Vagina (tissue), 2 donors: ENCODE results near the gene CHTF8. TPM values are rescaled to one million over a fixed set of nuclear protein-coding genes. Genes with fewer than 3 reads are reported as not detected.

Experiments used
- DNase-seq, 2 donors: peaks; one replicate each; pipeline ENCODE4 v3.0.0-alpha.2; 2017; ENCODE audit errors: extremely low spot score in 2 of 2
- H3K27ac ChIP-seq: fragments of 200-600 bp; sonication (generic); one replicate; pipeline ENCODE4 v1.5.1; 2019
- H3K27me3 ChIP-seq: fragments of 200-600 bp; sonication (generic); one replicate; pipeline ENCODE4 v1.5.1; 2019
- H3K36me3 ChIP-seq, 2 donors: fragments of 200-600 bp; sonication (generic); one replicate each; pipeline ENCODE4 v1.5.1; 2017 to 2019
- H3K4me1 ChIP-seq: fragments of 200-600 bp; sonication (generic); one replicate; pipeline ENCODE4 v1.5.1; 2019
- H3K4me3 ChIP-seq, 2 donors: fragments of 200-600 bp; sonication (generic); 1 replicate in 1 of 2; 2 replicates in 1 of 2; pipeline ENCODE4 v1.5.1; 2016 to 2019
- H3K9me3 ChIP-seq: fragments of 200-600 bp; sonication (generic); one replicate; pipeline ENCODE4 v1.5.1; 2019
- CTCF ChIP-seq, 3 experiments: fragments of 450-650 bp in 2 of 3; fragments of 200-600 bp in 1 of 3; sonication (generic) in 1 of 3; IDR thresholded peaks; one replicate each; pipeline ENCODE4 v1.5.1; 2017 to 2019; ENCODE audit warnings: antibody characterized with exemption in 3 of 3, mild to moderate bottlenecking in 2 of 3, moderate library complexity in 2 of 3
- POLR2A ChIP-seq, 2 donors: fragments of 450-650 bp; IDR thresholded peaks; one replicate each; pipeline ENCODE4 v1.6.1; 2017; ENCODE audit warnings: antibody characterized with exemption in 2 of 2, mild to moderate bottlenecking in 2 of 2, moderate library complexity in 2 of 2
- POLR2AphosphoS5 ChIP-seq, 2 donors: sonication (generic); formaldehyde crosslinking; IDR thresholded peaks; one replicate each; pipeline ENCODE4 v1.9.0; 2017; ENCODE audit warnings: antibody characterized with exemption in 2 of 2, mild to moderate bottlenecking in 2 of 2, low read depth in 1 of 2; ENCODE audit not compliant: insufficient read depth in 1 of 2
- intact Hi-C: fragments of 100-400 bp; cut with DNase I; formaldehyde crosslinking; loops from one replicate; pipeline ENCODE4 v1.15.1; 2023
- total RNA-seq: library from RNA; depleted of rRNA; stranded (reverse); fragments of >200 nt; gene quantifications from one replicate; pipeline ENCODE4 v1.2.3, GENCODE V29; 2016

The CHTF8 gene
- total RNA-seq, 1 donor from 2014 or later: 59.4 TPM

GRCh38 chr16:69079697-69080096, 52.7 kb downstream of the CHTF8 start:
- H3K9me3 ChIP-seq: no peaks in the 10 kb centered on the region
- no peaks in the 10 kb centered on the region for H3K4me1 ChIP-seq
- no peak for DNase-seq

GRCh38 chr16:69078073-69078472, 54.3 kb downstream of the CHTF8 start:
- intact Hi-C loops: no loop called here
- no peaks in the 10 kb centered on the region for H3K9me3 ChIP-seq

More at GRCh38 chr16:69079697-69080096, 52.7 kb downstream of the CHTF8 start:
- Histone ChIP-seq H3K36me3 (no peaks in the 10 kb centered on the region), H3K4me3 (no peak overlapping the region), H3K27me3 (no peaks in the 10 kb centered on the region), H3K27ac (no peak overlapping the region)
- intact Hi-C loops: no loop called here
- TF ChIP-seq POLR2A (IDR thresholded peaks at IDR 0.05) (no peak), POLR2AphosphoS5 (IDR thresholded peaks at IDR 0.05; ENCODE audit: insufficient read depth in 1 of 2, low read depth in 1 of 2) (no peak), CTCF (IDR thresholded peaks at IDR 0.05) (no peak)

GRCh38 chr16:69077251-69077650, 55.1 kb downstream of the CHTF8 start:
- no peak overlapping the region for H3K27ac ChIP-seq
- no peak for DNase-seq
- H3K4me3 ChIP-seq: no peak overlapping the region
- no peaks in the 10 kb centered on the region for H3K36me3 ChIP-seq
- intact Hi-C loops: no loop called here
- H3K9me3 ChIP-seq: no peaks in the 10 kb centered on the region
- no peaks in the 10 kb centered on the region for H3K4me1 ChIP-seq
- no peaks in the 10 kb centered on the region for H3K27me3 ChIP-seq
- TF ChIP-seq POLR2AphosphoS5 (IDR thresholded peaks at IDR 0.05; ENCODE audit: insufficient read depth in 1 of 2, low read depth in 1 of 2) (no peak), POLR2A (IDR thresholded peaks at IDR 0.05) (no peak), CTCF (IDR thresholded peaks at IDR 0.05) (no peak)

More at GRCh38 chr16:69078073-69078472, 54.3 kb downstream of the CHTF8 start:
- TF ChIP-seq POLR2A (IDR thresholded peaks at IDR 0.05): no peak
- no peak overlapping the region for H3K4me3 ChIP-seq
- no peaks in the 10 kb centered on the region for H3K27me3 ChIP-seq
- no peaks in the 10 kb centered on the region for H3K4me1 ChIP-seq
- H3K36me3 ChIP-seq: no peaks in the 10 kb centered on the region
- DNase-seq: no peak
- H3K27ac ChIP-seq: no peak overlapping the region

- DNase-seq: no peak
- no peaks in the 10 kb centered on the region for H3K36me3 ChIP-seq
- H3K4me3 ChIP-seq: no peak overlapping the region
- intact Hi-C loops: no loop called here
- no peaks in the 10 kb centered on the region for H3K4me1 ChIP-seq
- H3K9me3 ChIP-seq: no peaks in the 10 kb centered on the region
- TF ChIP-seq POLR2A (IDR thresholded peaks at IDR 0.05): no peak
- no peak for TF ChIP-seq CTCF (IDR thresholded peaks at IDR 0.05)
- peak in 1 of 2 donors; percentile 72 for TF ChIP-seq POLR2AphosphoS5 (IDR thresholded peaks at IDR 0.05; ENCODE audit: insufficient read depth in 1 of 2, low read depth in 1 of 2)
- H3K27ac ChIP-seq: no peak overlapping the region
- no peaks in the 10 kb centered on the region for H3K27me3 ChIP-seq
These were observed 59.1 kb downstream of the CHTF8 start for GRCh38 chr16:69073181-69073702.

GRCh38 chr16:69072640-69072974, 59.8 kb downstream of the CHTF8 start:
- H3K4me1 ChIP-seq: no peaks in the 10 kb centered on the region
- no peaks in the 10 kb centered on the region for H3K9me3 ChIP-seq
- DNase-seq: no peak
- TF ChIP-seq POLR2AphosphoS5 (IDR thresholded peaks at IDR 0.05; ENCODE audit: insufficient read depth in 1 of 2, low read depth in 1 of 2): no peak
- TF ChIP-seq CTCF (IDR thresholded peaks at IDR 0.05): no peak
- no peak for TF ChIP-seq POLR2A (IDR thresholded peaks at IDR 0.05)
- no peaks in the 10 kb centered on the region for H3K36me3 ChIP-seq
- H3K4me3 ChIP-seq: no peak overlapping the region
- intact Hi-C loops: no loop called here
- no peaks in the 10 kb centered on the region for H3K27me3 ChIP-seq
- no peak overlapping the region for H3K27ac ChIP-seq
